GM10266 (cell line): ENCODE data around the gene GNG14.
A peak's percentile ranks its signal among the peaks of the same experiment; 100 is the strongest.
"Not testable (repeated sequence)": the region's sequence is repeated elsewhere in the genome, so short reads cannot be mapped to it uniquely, and the experiment has no call there.

Experiments
- DNase-seq: peaks from one replicate; pipeline ENCODE4 v3.0.0; 2012; ENCODE audit errors: extremely low spot score
- CTCF ChIP-seq: IDR thresholded peaks from 2 replicates; pipeline ENCODE4 v1.5.1; 2012; ENCODE audit warnings: mild to moderate bottlenecking, low read depth; ENCODE audit not compliant: control insufficient read depth, insufficient read depth; ENCODE audit errors: missing control alignments

The GNG14 gene

GRCh38 chr19:12720851-12721655 is 33.3 kb downstream of the GNG14 start:
- no peak for TF ChIP-seq CTCF
- no peak for DNase-seq

GRCh38 chr19:12721656-12722565 is 34.1 kb downstream of the GNG14 start:
- peak; percentile 90 for DNase-seq
- no peak for TF ChIP-seq CTCF

GRCh38 chr19:12722566-12723380 is 35.0 kb downstream of the GNG14 start:
- DNase-seq: peak; percentile 99
- TF ChIP-seq CTCF: no peak

GRCh38 chr19:12723381-12723640 is 35.5 kb downstream of the GNG14 start:
- no peak for DNase-seq
- TF ChIP-seq CTCF: no peak

GRCh38 chr19:12723641-12724426 is 36.0 kb downstream of the GNG14 start, which contains the start of gene TNPO2:
Gene TNPO2, minus strand, starts transcription at chr19:12723932. Its CDS starts 2,955 bp downstream, at chr19:12720977.
- DNase-seq: peak; percentile 86

GRCh38 chr19:12725612-12726011 is 37.8 kb downstream of the GNG14 start:
- DNase-seq: not testable (repeated sequence)

More at GRCh38 chr19:12723641-12724426, 36.0 kb downstream of the GNG14 start, which contains the start of gene TNPO2:
- no peak for TF ChIP-seq CTCF

- no peak for DNase-seq
- no peak for TF ChIP-seq CTCF
Measured at GRCh38 chr19:12726988-12727316, 39.2 kb downstream of the GNG14 start.
